Heart right ventricle (tissue), 16 donors: ENCODE data around the gene ETS1. TPM values are rescaled to one million over a fixed set of nuclear protein-coding genes. Genes with fewer than 3 reads are reported as not detected.
A peak's percentile ranks its signal among the peaks of the same experiment; 100 is the strongest.

ENCODE experiments used
- ATAC-seq, 8 donors: fragments of 200-7000 bp; cut with Tn5 transposase; one replicate each; pipeline ENCODE4 v1.9.1; 2020; ENCODE audit warnings: mild to moderate bottlenecking in 8 of 8, moderate library complexity in 8 of 8, moderate number of reproducible peaks in 1 of 8
- DNase-seq, 2 donors: peaks; one replicate each; pipeline ENCODE4 v3.0.0-alpha.2; 2020
- H3K27ac ChIP-seq, 10 donors: fragments of 200-600 bp; sonication (generic) in 2 of 10; one replicate each; pipeline versions ENCODE4 v1.5.0 to v1.8.0; 2020 to 2022; ENCODE audit warnings: mild to moderate bottlenecking in 3 of 10
- H3K27me3 ChIP-seq, 7 donors: fragments of 200-600 bp; one replicate each; pipeline ENCODE4 v1.8.0; 2021 to 2022; ENCODE audit warnings: mild to moderate bottlenecking in 2 of 7
- H3K36me3 ChIP-seq, 9 donors: fragments of 200-600 bp; sonication (generic) in 1 of 9; one replicate each; pipeline versions ENCODE4 v1.5.0 to v1.8.0; 2020 to 2022; ENCODE audit warnings: mild to moderate bottlenecking in 2 of 9
- H3K4me1 ChIP-seq, 9 donors: fragments of 200-600 bp; sonication (generic) in 1 of 9; one replicate each; pipeline versions ENCODE4 v1.5.0 to v1.8.0; 2020 to 2022; ENCODE audit warnings: mild to moderate bottlenecking in 4 of 9
- H3K4me3 ChIP-seq, 10 donors: fragments of 200-600 bp; sonication (generic) in 2 of 10; one replicate each; pipeline versions ENCODE4 v1.5.0 to v1.8.0; 2020 to 2022; ENCODE audit warnings: mild to moderate bottlenecking in 7 of 10, moderate library complexity in 2 of 10
- H3K9me3 ChIP-seq, 11 donors: fragments of 200-600 bp in 10 of 11; sonication (generic) in 2 of 11; one replicate each; pipeline versions ENCODE4 v1.5.0 to v1.8.0; 2013 to 2022; ENCODE audit warnings: mild to moderate bottlenecking in 2 of 11, control low read depth in 1 of 11, moderate library complexity in 1 of 11
- WGBS, 2 donors: extraction: QIAGEN DNeasy Blood & Tissue Kit; methylation state at CpG; one replicate each; pipeline ENCODE4 v1.1.7; 2013; ENCODE audit warnings: inconsistent platforms in 1 of 2; 5-methylcytosine and 5-hydroxymethylcytosine counted together
- intact Hi-C, 10 donors: fragments of 100-400 bp; cut with DNase I; formaldehyde crosslinking; loops; one replicate each; pipeline versions ENCODE4 v1.11.1 to v1.14.2; 2022
- polyA plus RNA-seq, 2 donors: library from polyadenylated mRNA; stranded (reverse); fragments of 200-250 nt; gene quantifications; one replicate each; pipeline ENCODE4 v1.2.3, GENCODE V29; 2013
- total RNA-seq, 10 donors: library from RNA; stranded (reverse); fragmentation: NEBNext Ultra II Directional in 3 of 10; extraction: Animal tissue kit (Norgen Biotek cat#: 25700) in 3 of 10; gene quantifications; one replicate each; pipeline versions ENCODE4 v1.2.1 to v1.2.4, GENCODE V29; 2021 to 2023
- TF ChIP-seq, protein P1 (sequence below), 9 donors: fragments of 200-600 bp; sonication (generic) in 2 of 9; IDR thresholded peaks; one replicate each; pipeline versions ENCODE4 v1.5.0 to v1.8.0; 2021 to 2022; ENCODE audit warnings: antibody characterized with exemption in 9 of 9, mild to moderate bottlenecking in 5 of 9, moderate library complexity in 1 of 9
- donor health status: Arrhythmogenic right ventricular cardiomyopathy.
- donor health status: ischemic (EF 13 %, LVEDD 7.1; RV severe dilation, severe dysfunction).
- donor health status: healthy with polysubstance abuse.
- donor health status: DM: no; HTN: yes; CAD: no.
- donor health status: DM: no; HTN: no; CAD: no.
- donor health status: ischemic (EF 25% LVEDD 6.9; RV normal size, moderate dysfunction).
- donor health status: ischemic (EF 25% LVEDD 5.7; RV mildly dilated, moderate dysfunction).
- donor health status: healthy.
- donor health status: DM: yes; HTN: yes; CAD: no.
- donor health status: Ischemic cardiomyopathy.
- donor health status: ischemic (EF 35%, LVEDD 5.7; RV mildly dilated, moderate dysfunction).
- donor health status: nonischemic (EF 11% LVEDD 7.7; RV severe dilation, severe dysfunction).
- donor health status: DM: yes; HTN: yes; CAD: no.
- donor health status: PGD.
- donor health status: ischemic (EF 29% LVEDD 5.4; RV normal size, mild dysfunction).
- donor health status: nonischemic (EF 23%, LVEDD 6.1; RV moderate dilation, normal function).

ETS1 gene
- total and polyA plus RNA-seq, 12 donors: 21.3 to 93.4 (median 50.7) TPM

DNA sequence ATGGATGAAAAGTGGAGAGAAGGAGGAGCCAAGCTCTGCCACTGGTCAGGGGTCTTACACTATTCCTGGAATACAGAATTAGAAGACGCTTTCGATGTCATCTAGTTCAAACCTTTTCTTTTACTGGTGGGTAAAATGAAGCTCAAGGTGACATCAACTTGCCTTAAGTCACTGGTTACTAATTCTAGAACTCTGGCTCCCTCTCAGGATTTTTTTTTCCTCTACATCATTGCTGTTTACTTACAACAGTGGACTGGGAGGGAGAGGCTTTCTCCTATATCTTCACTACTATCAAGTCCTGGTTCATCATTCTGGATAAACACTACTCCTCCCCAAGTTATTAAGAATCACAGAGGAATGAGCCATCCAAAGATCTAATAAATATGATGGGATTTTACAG lies 82.9 kb downstream of the ETS1 start:
- intact Hi-C loops: loop anchor here in 2 of 10 donors (10.0 kb wide), 1 partner anchor 210 kb away; no protein-coding TSS in a partner anchor
- TF ChIP-seq, protein P1, sequence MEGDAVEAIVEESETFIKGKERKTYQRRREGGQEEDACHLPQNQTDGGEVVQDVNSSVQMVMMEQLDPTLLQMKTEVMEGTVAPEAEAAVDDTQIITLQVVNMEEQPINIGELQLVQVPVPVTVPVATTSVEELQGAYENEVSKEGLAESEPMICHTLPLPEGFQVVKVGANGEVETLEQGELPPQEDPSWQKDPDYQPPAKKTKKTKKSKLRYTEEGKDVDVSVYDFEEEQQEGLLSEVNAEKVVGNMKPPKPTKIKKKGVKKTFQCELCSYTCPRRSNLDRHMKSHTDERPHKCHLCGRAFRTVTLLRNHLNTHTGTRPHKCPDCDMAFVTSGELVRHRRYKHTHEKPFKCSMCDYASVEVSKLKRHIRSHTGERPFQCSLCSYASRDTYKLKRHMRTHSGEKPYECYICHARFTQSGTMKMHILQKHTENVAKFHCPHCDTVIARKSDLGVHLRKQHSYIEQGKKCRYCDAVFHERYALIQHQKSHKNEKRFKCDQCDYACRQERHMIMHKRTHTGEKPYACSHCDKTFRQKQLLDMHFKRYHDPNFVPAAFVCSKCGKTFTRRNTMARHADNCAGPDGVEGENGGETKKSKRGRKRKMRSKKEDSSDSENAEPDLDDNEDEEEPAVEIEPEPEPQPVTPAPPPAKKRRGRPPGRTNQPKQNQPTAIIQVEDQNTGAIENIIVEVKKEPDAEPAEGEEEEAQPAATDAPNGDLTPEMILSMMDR (IDR thresholded peaks at IDR 0.05): peak in 1 of 9 donors; percentile 23
- Histone ChIP-seq H3K4me3 (no peak overlapping the region), H3K9me3 (no peaks in the 10 kb centered on the region), H3K4me1 (peaks cover 34 to 100% (median 100%) of the 10 kb centered on the region in 9 donors), H3K27ac (peak overlapping the region in 9 of 10 donors; percentile 41 to 97 (median 88)), H3K27me3 (no peaks in the 10 kb centered on the region), H3K36me3 (peaks cover 0 to 17% (median 0%) of the 10 kb centered on the region in 9 donors)
- ATAC-seq (no peak), DNase-seq (no peak)
- WGBS, 2 donors: 71 to 73% methylated on average over 2 of the region's 2 CpGs

DNA sequence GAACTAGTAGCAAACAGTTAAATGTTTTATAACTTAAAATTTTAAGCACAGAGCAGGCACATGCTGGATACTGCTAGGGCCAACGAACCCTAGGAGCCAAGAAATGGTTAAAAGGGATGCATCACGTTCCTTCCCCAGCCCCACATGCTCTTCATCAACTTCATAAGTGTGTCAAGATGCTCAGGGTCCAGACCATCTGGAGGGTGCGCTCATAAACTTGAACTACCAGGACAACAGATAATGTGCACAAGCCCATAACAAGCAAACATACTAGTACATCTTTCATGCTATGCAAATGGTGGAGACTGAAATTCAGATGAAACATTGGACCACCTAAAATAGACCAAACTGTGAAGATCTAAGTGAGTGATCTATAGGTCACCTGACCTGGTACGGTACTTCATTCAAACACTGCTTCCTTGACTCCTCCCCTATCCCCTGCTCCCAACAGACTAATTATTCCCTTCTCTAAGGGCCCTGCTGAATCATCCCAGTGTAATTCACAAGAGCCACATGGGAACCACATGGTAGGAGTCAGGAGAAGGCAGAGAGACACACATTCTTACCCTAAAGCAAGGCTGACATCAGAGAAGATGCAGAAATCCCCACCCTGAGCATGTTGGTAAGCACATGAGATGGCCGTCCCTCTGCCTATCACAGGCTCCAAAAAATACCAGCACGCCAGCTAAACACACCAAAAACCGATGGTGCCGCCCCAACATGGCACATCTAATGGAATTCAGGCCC lies 83.9 kb downstream of the ETS1 start:
- Histone ChIP-seq H3K27ac (peak overlapping the region in 9 of 10 donors; percentile 51 to 97 (median 88)), H3K27me3 (no peaks in the 10 kb centered on the region), H3K4me1 (peaks cover 34 to 100% (median 100%) of the 10 kb centered on the region in 9 donors), H3K36me3 (peaks cover 0 to 17% (median 0%) of the 10 kb centered on the region in 9 donors), H3K9me3 (no peaks in the 10 kb centered on the region), H3K4me3 (peak overlapping the region in 2 of 10 donors; percentile 2 to 11)
- ATAC-seq (no peak), DNase-seq (no peak)
- 58 to 61% methylated on average over 8 of the region's 8 CpGs for WGBS, 2 donors
- intact Hi-C loops: loop anchor here in 2 of 10 donors (10.0 kb wide), 1 partner anchor 209 kb away; no protein-coding TSS in a partner anchor
- TF ChIP-seq, protein P1 (IDR thresholded peaks at IDR 0.05): no peak

DNA sequence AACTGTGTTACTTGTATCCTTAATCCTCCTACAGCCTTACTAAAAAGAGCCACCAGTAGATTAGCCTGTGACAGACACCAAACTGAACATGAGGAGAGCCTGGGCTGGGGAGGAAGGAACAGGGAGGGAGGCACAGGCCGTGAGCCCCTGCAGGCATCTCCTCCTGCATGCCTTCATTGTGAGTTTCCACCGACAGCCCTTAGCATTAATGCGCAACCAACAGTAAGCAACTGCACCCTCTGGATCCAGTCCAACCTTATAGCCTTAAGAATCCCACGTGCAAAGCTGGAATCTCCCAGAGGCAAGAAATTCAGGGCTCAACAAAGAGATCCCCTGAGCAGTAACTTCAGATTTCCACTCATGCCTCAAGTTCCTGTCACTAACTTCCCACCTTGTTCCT lies 84.6 kb downstream of the ETS1 start:
- DNase-seq (no peak), ATAC-seq (peak in 2 of 8 donors; percentile 6 to 18)
- WGBS, 2 donors: 33 to 36% methylated on average over 4 of the region's 4 CpGs
- Histone ChIP-seq H3K9me3 (no peaks in the 10 kb centered on the region), H3K27ac (peak overlapping the region in 9 of 10 donors; percentile 51 to 97 (median 86)), H3K4me1 (peaks cover 33 to 100% (median 100%) of the 10 kb centered on the region in 9 donors), H3K27me3 (no peaks in the 10 kb centered on the region), H3K4me3 (peak overlapping the region in 3 of 10 donors; percentile 1 to 3 (median 2)), H3K36me3 (peaks cover 0 to 19% (median 0%) of the 10 kb centered on the region in 9 donors)
- intact Hi-C loops: loop anchor here in 2 of 10 donors (10.0 kb wide), 1 partner anchor 208 kb away; no protein-coding TSS in a partner anchor
- TF ChIP-seq, protein P1 (IDR thresholded peaks at IDR 0.05): no peak

DNA sequence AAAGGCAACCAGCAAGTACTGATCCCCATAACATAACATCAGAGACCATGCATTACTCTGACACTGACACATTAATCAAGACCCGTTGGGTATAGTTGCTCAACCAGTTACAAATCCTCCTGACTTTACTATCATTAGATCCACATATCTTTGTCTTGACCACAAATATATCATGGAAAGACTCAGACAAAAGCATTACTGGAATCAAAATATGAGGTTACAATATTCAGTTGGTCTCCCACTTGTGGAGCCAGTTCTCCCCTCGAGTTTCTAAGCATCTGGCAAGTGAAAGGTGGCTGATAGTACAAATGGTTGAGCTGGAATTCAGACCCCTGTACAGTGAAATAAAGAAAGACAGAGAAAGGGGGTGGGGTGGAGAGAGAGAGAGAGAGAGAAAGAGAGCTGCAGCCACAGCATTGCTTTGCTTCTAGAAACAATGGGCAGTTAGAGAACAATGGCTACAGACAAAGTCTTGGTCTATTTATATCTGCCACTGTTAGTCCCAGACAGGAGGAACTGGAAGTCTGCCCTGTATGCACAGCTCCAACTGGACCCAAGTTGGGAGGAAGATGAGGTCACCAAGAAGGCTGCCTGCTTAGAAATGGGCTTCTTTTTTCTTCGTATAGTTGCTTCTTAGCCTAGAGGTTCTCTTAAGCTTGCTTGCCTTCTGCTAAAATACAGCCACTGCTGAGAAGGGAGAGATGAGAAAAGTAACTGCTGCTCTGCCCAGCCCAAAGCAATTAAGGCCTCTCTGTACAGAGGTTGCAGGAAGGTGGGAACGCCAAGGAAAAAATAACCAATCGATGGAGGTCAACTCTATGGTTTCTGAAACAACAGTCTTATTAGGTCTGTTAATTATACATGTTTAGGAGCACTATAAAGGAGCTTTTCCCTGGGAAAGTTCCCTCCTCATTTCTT lies 85.5 kb downstream of the ETS1 start:
- intact Hi-C loops: loop anchor here in 2 of 10 donors (10.0 kb wide), 1 partner anchor 207 kb away; no protein-coding TSS in a partner anchor
- Histone ChIP-seq H3K4me3 (peak overlapping the region in 3 of 10 donors; percentile 1 to 3 (median 2)), H3K27ac (peak overlapping the region; percentile 38 to 97 (median 86)), H3K36me3 (peaks cover 0 to 20% (median 0%) of the 10 kb centered on the region in 9 donors), H3K9me3 (no peaks in the 10 kb centered on the region), H3K27me3 (no peaks in the 10 kb centered on the region), H3K4me1 (peaks cover 32 to 100% (median 100%) of the 10 kb centered on the region in 9 donors)
- DNase-seq (peak in 1 of 2 donors; percentile 84), ATAC-seq (peak; percentile 59 to 84 (median 79))
- TF ChIP-seq, protein P1 (IDR thresholded peaks at IDR 0.05): no peak
- 35 to 42% methylated on average over 5 of the region's 5 CpGs for WGBS, 2 donors
